NCI-H2081 (cell line): Measurements from ENCODE around the gene KLK1.
A peak's percentile ranks its signal among the peaks of the same experiment; 100 is the strongest.

Source experiments
- DNase-seq, 2 experiments: peaks; one replicate each; lab custom pipeline; 2025; lab: John Stamatoyannopoulos, UW

The KLK1 gene

DNA sequence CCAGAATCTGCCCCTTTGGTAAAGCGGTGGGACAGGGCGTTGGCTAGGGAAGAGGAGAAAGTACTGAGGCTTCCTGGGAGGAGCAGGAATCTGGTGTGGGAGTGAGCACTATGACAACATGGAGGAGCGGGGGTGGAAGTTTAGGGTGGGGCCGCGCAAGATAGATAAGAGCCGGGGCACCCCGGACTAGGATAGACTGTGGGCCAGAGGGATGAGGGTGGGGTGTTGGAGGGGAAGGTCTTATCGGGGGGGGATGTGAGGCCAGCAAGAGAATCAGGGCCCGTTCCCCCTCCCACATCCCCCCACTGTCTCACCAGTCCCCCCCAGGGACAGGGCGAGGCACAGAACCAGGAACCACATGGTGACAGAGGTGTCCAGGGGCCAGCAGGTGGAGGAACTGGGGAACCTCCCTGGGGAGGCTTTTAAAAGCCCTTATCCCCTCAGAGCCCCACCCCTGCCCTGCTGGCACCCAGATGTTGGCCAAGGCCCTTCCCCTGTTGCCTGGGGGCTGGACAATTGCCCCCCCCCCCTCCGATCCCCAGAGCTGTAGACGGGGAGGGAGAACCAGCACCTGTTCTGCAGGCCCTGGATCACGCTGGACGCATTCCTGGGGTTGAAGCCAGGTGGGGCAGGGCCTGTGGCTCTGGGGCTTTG lies at the start of gene KLK1:
Gene KLK1, minus strand, starts transcription at position 399 of the 654 bp plus-strand sequence. Its CDS starts 39 bp downstream, at position 360.
- DNase-seq: no peak

DNA sequence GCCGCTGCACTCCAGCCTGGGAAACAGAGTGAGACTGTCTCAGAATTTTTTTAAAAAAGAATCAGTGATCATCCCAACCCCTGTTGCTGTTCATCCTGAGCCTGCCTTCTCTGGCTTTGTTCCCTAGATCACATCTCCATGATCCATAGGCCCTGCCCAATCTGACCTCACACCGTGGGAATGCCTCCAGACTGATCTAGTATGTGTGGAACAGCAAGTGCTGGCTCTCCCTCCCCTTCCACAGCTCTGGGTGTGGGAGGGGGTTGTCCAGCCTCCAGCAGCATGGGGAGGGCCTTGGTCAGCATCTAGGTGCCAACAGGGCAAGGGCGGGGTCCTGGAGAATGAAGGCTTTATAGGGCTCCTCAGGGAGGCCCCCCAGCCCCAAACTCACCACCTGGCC lies 49.5 kb upstream of the KLK1 start, which contains the start of gene KLK2:
Gene KLK2, plus strand, starts transcription at position 384 of the 400 bp plus-strand sequence. CDS start 35 bp downstream, outside the sequence.
- no peak for DNase-seq

DNA sequence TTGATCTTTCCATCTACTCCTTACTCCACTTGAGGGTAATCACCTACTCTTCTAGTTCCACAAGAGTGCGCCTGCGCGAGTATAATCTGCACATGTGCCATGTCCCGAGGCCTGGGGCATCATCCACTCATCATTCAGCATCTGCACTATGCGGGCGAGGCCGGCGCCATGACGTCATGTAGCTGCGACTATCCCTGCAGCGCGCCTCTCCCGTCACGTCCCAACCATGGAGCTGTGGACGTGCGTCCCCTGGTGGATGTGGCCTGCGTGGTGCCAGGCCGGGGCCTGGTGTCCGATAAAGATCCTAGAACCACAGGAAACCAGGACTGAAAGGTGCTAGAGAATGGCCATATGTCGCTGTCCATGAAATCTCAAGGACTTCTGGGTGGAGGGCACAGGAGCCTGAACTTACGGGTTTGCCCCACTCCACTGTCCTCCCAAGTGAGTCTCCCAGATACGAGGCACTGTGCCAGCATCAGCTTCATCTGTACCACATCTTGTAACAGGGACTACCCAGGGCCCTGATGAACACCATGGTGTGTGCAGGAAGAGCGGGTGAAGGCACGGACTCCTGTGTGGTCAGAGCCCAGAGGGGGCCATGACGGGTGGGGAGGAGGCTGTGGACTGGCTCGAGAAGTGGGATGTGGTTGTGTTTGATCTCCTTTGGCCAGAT lies 47.0 kb upstream of the KLK1 start:
- DNase-seq: no peak

DNA sequence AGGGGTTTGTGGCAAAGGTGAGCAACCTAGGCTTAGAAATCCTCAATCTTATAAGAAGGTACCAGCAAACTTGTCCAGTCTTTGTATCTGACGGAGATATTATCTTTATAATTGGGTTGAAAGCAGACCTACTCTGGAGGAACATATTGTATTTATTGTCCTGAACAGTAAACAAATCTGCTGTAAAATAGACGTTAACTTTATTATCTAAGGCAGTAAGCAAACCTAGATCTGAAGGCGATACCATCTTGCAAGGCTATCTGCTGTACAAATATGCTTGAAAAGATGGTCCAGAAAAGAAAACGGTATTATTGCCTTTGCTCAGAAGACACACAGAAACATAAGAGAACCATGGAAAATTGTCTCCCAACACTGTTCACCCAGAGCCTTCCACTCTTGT lies 45.9 kb upstream of the KLK1 start:
- DNase-seq: no peak

DNA sequence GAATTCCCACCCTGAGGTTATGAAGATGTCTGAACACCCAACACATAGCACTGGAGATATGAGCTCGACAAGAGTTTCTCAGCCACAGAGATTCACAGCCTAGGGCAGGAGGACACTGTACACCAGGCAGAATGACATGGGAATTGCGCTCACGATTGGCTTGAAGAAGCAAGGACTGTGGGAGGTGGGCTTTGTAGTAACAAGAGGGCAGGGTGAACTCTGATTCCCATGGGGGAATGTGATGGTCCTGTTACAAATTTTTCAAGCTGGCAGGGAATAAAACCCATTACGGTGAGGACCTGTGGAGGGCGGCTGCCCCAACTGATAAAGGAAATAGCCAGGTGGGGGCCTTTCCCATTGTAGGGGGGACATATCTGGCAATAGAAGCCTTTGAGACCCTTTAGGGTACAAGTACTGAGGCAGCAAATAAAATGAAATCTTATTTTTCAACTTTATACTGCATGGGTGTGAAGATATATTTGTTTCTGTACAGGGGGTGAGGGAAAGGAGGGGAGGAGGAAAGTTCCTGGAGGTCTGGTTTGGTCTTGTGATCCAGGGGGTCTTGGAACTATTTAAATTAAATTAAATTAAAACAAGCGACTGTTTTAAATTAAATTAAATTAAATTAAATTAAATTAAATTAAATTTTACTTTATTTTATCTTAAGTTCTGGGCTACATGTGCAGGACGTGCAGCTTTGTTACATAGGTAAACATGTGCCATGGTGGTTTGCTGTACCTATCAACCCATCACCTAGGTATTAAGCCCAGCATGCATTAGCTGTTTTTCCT lies 38.1 kb upstream of the KLK1 start:
- no peak for DNase-seq

DNA sequence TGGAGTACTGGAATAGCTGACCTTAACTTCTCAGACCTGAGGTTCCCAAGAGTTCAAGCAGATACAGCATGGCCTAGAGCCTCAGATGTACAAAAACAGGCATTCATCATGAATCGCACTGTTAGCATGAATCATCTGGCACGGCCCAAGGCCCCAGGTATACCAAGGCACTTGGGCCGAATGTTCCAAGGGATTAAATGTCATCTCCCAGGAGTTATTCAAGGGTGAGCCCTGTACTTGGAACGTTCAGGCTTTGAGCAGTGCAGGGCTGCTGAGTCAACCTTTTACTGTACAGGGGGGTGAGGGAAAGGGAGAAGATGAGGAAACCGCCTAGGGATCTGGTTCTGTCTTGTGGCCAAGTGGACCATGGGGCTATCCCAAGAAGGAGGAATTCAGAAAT lies 37.4 kb upstream of the KLK1 start:
- no peak for DNase-seq

DNA sequence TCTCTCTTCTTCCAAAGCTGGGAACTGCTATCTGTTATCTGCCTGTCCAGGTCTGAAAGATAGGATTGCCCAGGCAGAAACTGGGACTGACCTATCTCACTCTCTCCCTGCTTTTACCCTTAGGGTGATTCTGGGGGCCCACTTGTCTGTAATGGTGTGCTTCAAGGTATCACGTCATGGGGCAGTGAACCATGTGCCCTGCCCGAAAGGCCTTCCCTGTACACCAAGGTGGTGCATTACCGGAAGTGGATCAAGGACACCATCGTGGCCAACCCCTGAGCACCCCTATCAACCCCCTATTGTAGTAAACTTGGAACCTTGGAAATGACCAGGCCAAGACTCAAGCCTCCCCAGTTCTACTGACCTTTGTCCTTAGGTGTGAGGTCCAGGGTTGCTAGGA lies 36.3 kb upstream of the KLK1 start:
- DNase-seq: no peak

DNA sequence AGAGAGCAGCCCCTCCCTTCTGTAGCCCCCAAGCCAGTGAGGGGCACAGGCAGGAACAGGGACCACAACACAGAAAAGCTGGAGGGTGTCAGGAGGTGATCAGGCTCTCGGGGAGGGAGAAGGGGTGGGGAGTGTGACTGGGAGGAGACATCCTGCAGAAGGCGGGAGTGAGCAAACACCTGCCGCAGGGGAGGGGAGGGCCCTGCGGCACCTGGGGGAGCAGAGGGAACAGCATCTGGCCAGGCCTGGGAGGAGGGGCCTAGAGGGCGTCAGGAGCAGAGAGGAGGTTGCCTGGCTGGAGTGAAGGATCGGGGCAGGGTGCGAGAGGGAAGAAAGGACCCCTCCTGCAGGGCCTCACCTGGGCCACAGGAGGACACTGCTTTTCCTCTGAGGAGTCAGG lies 35.3 kb upstream of the KLK1 start:
- peak; percentile 88 to 90 for DNase-seq

DNA sequence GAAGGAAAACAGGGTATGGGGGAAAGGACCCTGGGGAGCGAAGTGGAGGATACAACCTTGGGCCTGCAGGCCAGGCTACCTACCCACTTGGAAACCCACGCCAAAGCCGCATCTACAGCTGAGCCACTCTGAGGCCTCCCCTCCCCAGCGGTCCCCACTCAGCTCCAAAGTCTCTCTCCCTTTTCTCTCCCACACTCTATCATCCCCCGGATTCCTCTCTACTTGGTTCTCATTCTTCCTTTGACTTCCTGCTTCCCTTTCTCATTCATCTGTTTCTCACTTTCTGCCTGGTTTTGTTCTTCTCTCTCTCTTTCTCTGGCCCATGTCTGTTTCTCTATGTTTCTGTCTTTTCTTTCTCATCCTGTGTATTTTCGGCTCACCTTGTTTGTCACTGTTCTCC lies 33.8 kb upstream of the KLK1 start:
- no peak for DNase-seq

DNA sequence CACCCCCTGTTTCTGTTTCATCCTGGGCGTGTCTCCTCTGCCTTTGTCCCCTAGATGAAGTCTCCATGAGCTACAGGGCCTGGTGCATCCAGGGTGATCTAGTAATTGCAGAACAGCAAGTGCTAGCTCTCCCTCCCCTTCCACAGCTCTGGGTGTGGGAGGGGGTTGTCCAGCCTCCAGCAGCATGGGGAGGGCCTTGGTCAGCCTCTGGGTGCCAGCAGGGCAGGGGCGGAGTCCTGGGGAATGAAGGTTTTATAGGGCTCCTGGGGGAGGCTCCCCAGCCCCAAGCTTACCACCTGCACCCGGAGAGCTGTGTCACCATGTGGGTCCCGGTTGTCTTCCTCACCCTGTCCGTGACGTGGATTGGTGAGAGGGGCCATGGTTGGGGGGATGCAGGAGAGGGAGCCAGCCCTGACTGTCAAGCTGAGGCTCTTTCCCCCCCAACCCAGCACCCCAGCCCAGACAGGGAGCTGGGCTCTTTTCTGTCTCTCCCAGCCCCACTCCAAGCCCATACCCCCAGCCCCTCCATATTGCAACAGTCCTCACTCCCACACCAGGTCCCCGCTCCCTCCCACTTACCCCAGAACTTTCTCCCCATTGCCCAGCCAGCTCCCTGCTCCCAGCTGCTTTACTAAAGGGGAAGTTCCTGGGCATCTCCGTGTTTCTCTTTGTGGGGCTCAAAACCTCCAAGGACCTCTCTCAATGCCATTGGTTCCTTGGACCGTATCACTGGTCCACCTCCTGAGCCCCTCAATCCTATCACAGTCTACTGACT lies 31.2 kb upstream of the KLK1 start, which contains the start of gene KLK3:
Gene KLK3, plus strand, starts transcription at position 280 of the 775 bp plus-strand sequence. Its CDS starts 41 bp downstream, at position 321.
- no peak for DNase-seq

DNA sequence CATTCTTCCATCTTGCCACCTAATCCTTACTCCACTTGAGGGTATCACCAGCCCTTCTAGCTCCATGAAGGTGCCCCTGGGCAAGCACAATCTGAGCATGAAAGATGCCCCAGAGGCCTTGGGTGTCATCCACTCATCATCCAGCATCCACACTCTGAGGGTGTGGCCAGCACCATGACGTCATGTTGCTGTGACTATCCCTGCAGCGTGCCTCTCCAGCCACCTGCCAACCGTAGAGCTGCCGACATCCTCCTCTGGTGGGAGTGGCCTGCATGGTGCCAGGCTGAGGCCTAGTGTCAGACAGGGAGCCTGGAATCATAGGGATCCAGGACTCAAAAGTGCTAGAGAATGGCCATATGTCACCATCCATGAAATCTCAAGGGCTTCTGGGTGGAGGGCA lies 28.0 kb upstream of the KLK1 start:
- no peak for DNase-seq

DNA sequence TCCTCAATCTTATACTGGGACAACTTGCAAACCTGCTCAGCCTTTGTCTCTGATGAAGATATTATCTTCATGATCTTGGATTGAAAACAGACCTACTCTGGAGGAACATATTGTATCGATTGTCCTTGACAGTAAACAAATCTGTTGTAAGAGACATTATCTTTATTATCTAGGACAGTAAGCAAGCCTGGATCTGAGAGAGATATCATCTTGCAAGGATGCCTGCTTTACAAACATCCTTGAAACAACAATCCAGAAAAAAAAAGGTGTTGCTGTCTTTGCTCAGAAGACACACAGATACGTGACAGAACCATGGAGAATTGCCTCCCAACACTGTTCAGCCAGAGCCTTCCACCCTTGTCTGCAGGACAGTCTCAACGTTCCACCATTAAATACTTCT lies 27.2 kb upstream of the KLK1 start:
- DNase-seq: no peak

DNA sequence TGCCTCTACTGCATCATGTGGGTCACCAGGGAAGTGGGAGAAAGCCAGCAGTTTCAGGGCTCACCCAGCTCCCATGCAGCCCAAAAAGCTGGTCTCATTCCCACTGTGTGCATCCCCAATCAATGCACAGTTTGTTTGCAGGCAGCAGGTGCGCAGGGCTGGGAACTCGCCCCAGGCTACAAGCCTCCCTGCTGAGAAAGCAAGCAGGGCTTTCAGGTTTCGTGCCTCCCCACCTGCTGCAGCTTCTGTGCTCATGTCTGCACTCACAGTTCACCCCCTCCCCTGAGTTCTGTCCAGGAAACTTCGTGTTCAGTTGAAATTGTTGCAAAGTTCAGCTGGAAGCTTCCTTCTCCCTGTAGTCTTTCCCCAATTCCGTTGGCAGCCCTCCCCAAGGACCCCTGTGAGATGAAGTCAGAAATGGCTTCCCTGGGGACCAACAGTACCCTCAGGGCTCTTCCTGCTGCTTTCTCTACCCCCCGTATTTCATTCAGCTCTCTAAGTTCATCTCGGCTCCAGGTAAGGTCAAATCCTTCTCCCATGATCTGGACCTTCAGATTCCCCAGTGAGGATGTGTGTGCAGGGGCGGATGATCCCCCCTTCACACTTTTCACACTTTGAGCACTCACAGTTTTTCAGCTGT lies 20.8 kb upstream of the KLK1 start:
- peak; percentile 87 to 97 for DNase-seq

DNA sequence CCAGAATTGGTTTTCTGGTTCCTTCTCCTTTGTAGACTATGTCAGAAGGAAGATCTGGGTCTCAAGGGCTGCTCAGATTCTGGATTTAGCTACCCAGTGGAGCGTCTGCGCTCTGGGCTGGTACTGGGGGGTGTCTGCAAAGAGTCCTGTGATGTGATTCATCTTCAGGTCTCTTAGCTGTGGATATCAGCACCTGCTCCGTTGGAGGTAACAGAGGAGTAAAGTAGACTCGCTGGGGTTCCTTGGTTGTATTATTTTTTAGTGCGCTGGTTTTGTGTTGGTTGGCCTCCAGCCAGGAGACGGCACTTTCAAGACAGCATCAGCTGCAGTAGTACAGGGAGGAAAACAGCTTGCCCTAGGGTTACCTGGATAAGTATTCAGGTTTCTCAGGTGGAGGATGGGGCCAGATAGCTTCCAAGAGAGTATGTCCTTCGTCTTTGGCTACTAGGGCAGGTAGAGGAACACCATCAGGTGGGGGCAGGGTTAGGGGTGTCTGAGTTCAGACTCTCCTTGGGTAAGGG lies 20.2 kb upstream of the KLK1 start:
- peak; percentile 38 to 73 for DNase-seq

DNA sequence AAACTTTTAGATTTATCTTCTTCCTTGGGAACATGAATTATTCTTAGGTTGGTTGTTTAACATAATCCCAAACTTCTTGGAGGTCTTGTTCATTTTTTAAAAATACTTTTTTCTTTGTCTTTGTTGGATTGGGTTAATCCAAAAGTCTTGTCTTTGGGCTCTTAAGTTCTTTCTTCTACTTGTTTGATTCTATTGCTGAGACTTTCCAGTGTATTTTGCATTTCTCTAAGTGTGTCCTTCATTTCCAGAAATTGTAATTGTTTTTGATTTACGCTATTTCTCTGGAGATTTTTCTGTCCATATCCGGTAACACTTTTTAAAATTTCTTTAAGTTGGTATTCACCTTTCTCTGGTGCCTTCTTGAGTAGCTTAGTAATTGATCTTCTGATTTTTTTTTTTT lies 19.6 kb upstream of the KLK1 start:
- no peak for DNase-seq

DNA sequence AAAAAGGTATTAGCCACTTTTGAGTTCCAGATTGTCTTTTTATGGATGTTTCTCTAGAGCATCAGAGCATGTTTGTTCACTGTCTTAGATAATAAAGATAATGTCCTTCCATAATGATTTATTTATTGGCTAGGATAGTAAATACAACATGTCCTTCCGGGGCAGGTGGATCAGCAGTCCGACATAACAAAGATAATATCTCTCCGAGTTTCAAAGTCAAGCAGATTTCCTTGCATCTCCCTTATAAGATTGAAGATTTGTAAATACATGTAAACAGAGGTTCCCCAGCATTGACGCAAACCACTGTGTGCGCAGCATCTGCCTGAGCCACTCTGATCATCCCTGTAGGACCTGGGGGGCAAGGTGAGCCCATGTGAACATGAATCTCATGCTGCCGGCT lies 18.5 kb upstream of the KLK1 start:
- no peak for DNase-seq

DNA sequence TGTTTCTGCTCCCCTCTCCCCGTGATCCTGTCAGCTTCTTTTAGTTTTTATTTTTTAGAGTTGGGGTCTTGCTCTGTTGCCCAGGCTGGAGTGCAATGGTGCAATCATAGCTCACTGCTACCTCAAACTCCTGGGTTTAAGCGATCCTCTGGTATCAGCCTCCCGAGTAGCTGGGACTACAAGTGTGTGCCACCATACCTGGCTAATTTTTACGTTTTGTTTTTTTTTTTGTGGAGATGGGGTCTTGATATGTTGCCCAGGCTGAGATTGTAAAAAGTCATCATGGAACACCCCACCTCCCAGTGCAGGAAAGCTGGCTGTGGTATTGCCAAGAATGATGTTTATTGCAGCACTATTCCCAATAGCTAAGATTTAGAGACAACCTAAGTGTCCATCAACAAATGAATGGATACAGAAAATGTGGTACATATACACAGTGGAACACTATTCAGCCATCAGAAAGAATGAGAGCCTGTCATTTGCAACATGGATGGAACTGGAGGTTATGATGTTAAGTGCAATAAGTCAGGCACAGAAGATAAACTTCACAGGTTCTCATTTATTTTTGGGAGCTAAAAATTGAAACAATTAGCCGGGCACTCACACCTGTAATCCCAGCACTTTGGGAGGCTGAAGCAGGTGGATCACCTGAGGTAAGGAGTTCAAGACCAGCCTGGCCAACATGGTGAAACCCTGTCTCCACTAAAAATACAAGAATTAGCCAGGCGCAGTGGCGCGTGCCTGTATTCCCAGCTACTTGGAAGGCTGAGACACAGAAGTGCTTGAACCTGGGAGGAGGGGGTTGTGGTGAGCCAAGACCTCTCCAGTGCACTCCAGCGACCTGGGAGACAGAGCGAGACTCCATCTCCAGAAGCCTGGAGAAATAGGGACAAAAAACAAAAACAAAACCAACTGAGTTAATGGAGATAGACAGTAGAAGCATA lies 16.4 kb upstream of the KLK1 start:
- no peak for DNase-seq

DNA sequence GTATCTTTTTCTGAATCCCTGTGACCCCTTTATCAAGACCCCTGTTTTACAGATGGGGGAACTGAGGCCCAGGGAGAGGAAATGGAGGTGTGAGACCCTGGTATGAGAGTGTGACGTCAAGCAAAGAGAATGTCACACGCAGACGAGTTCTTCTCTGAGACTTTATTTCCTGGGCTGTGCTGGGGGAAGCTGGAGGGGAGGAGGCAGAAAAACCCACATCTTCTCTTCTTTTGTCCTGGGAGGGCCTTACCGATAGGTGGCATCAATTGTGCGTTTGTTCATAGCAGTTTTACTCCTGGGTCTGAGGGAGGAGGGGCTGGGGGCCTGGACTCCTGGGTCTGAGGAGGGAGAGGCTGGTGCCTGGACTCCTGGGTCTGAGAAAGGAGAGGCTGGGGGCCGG lies 14.7 kb upstream of the KLK1 start:
- no peak for DNase-seq

DNA sequence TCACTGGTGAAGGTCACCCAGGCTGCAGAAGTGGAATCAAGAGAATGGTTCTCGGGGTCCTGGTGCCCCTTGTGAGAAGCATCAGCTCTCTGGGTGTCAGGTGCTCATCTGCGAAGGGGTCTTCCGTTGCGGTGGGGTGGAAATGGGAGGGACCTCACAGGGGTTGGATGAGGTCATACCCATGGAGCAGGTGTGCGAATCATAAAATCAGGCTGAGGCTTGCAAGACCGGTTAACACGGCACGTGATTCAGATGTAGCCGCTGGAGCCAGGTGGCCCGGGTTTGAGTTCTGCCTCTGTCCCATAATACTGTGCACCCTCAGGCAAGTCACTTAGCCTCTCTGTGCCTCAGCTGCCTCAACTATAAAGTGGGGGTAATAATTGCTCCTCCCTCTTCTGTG lies 13.7 kb upstream of the KLK1 start:
- DNase-seq: no peak

DNA sequence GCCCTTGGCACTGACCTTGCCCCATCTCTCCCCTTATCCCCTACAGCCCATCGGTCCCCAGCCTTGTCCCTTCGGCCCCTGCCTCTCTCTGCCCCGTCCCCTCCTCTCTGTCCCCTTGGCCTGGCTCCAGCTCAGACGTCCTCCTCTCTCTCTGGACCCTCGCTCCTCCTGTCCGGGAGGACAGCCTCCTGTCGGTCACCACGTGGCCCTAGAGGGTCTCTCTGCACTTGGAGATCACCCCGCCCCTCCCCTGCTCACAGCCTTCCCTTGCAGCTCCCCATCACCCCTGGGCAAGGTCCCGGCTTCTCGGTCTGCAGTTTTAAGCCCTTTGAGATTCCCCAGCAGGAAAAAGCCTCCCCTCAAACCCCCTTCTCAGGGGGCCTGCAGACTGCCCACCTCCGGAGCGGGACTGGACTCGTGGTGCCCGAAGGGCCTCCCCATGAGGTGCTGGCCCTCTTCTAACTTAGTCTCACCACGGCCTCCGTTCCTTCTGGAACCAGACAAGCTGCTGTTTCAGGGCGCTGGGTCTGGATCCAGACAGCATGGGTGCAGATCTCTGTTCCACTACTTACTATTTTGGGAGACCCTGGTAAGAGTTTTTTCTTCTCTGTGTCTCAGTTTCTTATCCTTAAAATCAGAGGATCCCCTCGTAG lies 13.1 kb upstream of the KLK1 start:
- DNase-seq: no peak
